ENCODE measurements around the gene EFL1.
A peak's percentile ranks its signal among the peaks of the same experiment; 100 is the strongest.

GRCh38 chr15:82108489-82109078 lies 153.9 kb downstream of the EFL1 start:
- TF ChIP-seq POLR2A (IDR thresholded peaks at IDR 0.05), result no peak
- TF ChIP-seq, protein P1, sequence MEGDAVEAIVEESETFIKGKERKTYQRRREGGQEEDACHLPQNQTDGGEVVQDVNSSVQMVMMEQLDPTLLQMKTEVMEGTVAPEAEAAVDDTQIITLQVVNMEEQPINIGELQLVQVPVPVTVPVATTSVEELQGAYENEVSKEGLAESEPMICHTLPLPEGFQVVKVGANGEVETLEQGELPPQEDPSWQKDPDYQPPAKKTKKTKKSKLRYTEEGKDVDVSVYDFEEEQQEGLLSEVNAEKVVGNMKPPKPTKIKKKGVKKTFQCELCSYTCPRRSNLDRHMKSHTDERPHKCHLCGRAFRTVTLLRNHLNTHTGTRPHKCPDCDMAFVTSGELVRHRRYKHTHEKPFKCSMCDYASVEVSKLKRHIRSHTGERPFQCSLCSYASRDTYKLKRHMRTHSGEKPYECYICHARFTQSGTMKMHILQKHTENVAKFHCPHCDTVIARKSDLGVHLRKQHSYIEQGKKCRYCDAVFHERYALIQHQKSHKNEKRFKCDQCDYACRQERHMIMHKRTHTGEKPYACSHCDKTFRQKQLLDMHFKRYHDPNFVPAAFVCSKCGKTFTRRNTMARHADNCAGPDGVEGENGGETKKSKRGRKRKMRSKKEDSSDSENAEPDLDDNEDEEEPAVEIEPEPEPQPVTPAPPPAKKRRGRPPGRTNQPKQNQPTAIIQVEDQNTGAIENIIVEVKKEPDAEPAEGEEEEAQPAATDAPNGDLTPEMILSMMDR (IDR thresholded peaks at IDR 0.05), result peak; percentile 60 to 90 (median 80)
